ENCODE measurements around the gene IGFBP4.

IGFBP4 gene

GRCh38 chr17:40490289-40490853 is 47.1 kb downstream of the IGFBP4 start:
- DNase-seq (ENCODE audit: low spot score): peak; percentile 34

GRCh38 chr17:40490982-40491381 is 47.7 kb downstream of the IGFBP4 start:
- no peak for DNase-seq (ENCODE audit: low spot score)

GRCh38 chr17:40491486-40491885 is 48.2 kb downstream of the IGFBP4 start:
- DNase-seq (ENCODE audit: low spot score): no peak

- no peak for DNase-seq (ENCODE audit: low spot score)
Measured at GRCh38 chr17:40493697-40494096, 50.4 kb downstream of the IGFBP4 start.

- DNase-seq (ENCODE audit: low spot score): no peak
Measured at GRCh38 chr17:40495140-40495539, 51.9 kb downstream of the IGFBP4 start.

GRCh38 chr17:40496170-40496569 is 52.9 kb downstream of the IGFBP4 start:
- DNase-seq (ENCODE audit: low spot score): no peak

GRCh38 chr17:40496634-40497420 is 53.6 kb downstream of the IGFBP4 start:
- no peak for DNase-seq (ENCODE audit: low spot score)

- no peak for DNase-seq (ENCODE audit: low spot score)
Measured at GRCh38 chr17:40497695-40498094, 54.4 kb downstream of the IGFBP4 start.

GRCh38 chr17:40498281-40499084 is 55.2 kb downstream of the IGFBP4 start:
- no peak for DNase-seq (ENCODE audit: low spot score)

- DNase-seq (ENCODE audit: low spot score): no peak
Measured at GRCh38 chr17:40499551-40500189, 56.4 kb downstream of the IGFBP4 start.

- DNase-seq (ENCODE audit: low spot score): no peak
Measured at GRCh38 chr17:40500190-40500589, 56.9 kb downstream of the IGFBP4 start.

- no peak for DNase-seq (ENCODE audit: low spot score)
Measured at GRCh38 chr17:40500709-40501108, 57.5 kb downstream of the IGFBP4 start.

GRCh38 chr17:40501499-40501911 is 58.3 kb downstream of the IGFBP4 start, which contains the start of gene TNS4:
TNS4 (minus strand) TSS chr17:40501623; CDS start chr17:40496425, 5,198 bp downstream.
- DNase-seq (ENCODE audit: low spot score): no peak

GRCh38 chr17:40502716-40503115 is 59.5 kb downstream of the IGFBP4 start:
- DNase-seq (ENCODE audit: low spot score): no peak

- DNase-seq (ENCODE audit: low spot score): no peak
Measured at GRCh38 chr17:40503154-40503553, 59.9 kb downstream of the IGFBP4 start.

- DNase-seq (ENCODE audit: low spot score): no peak
Measured at GRCh38 chr17:40506786-40507185, 63.5 kb downstream of the IGFBP4 start.
